ENCODE data around the gene CHD6. TPM values are rescaled to one million over a fixed set of nuclear protein-coding genes. Genes with fewer than 3 reads are reported as not detected.
A peak's percentile ranks its signal among the peaks of the same experiment; 100 is the strongest.

Gene CHD6
- total RNA-seq, 1 experiment from 2014 or later = 98.5 TPM

GRCh38 chr20:41621971-41622370, 3.8 kb upstream of the CHD6 start:
- H3K27me3 Mint-ChIP-seq (ENCODE audit: unreplicated experiment) = no peaks in the 10 kb centered on the region

GRCh38 chr20:41621421-41621820, 3.2 kb upstream of the CHD6 start:
- no peaks in the 10 kb centered on the region for H3K9me3 Mint-ChIP-seq (ENCODE audit: low read depth, unreplicated experiment)
- H3K4me1 Mint-ChIP-seq (ENCODE audit: low read depth, unreplicated experiment) = peaks cover 18% of the 10 kb centered on the region
- no TSS peak for BruUV-seq (replicated peaks)
- no peak for DNase-seq
- no peak for TF ChIP-seq CTCF (IDR thresholded peaks at IDR 0.05; ENCODE audit: unreplicated experiment)
- CTCF ChIA-PET = no interaction called here
- intact Hi-C loops (cut with micrococcal nuclease; ENCODE audit: unreplicated experiment) = no loop called here
- no peak overlapping the region for H3K4me3 Mint-ChIP-seq (ENCODE audit: low read depth, unreplicated experiment)
- H3K27me3 Mint-ChIP-seq (ENCODE audit: unreplicated experiment) = no peaks in the 10 kb centered on the region
- no peak overlapping the region for H3K27ac Mint-ChIP-seq (ENCODE audit: unreplicated experiment)
- H3K36me3 Mint-ChIP-seq (ENCODE audit: insufficient read depth, unreplicated experiment) = peaks cover 19% of the 10 kb centered on the region

More at GRCh38 chr20:41621971-41622370, 3.8 kb upstream of the CHD6 start:
- H3K27ac Mint-ChIP-seq (ENCODE audit: unreplicated experiment) = no peak overlapping the region
- H3K9me3 Mint-ChIP-seq (ENCODE audit: low read depth, unreplicated experiment) = no peaks in the 10 kb centered on the region
- no TSS peak for BruUV-seq (replicated peaks)
- TF ChIP-seq CTCF (IDR thresholded peaks at IDR 0.05; ENCODE audit: unreplicated experiment) = no peak
- peaks cover 12% of the 10 kb centered on the region for H3K4me1 Mint-ChIP-seq (ENCODE audit: low read depth, unreplicated experiment)
- DNase-seq = no peak
- H3K4me3 Mint-ChIP-seq (ENCODE audit: low read depth, unreplicated experiment) = no peak overlapping the region
- intact Hi-C loops (cut with micrococcal nuclease; ENCODE audit: unreplicated experiment) = no loop called here
- peaks cover 19% of the 10 kb centered on the region for H3K36me3 Mint-ChIP-seq (ENCODE audit: insufficient read depth, unreplicated experiment)
- CTCF ChIA-PET = no interaction called here

- H3K27ac Mint-ChIP-seq (ENCODE audit: unreplicated experiment) = peak overlapping the region; percentile 8
These were observed 1.4 kb upstream of the CHD6 start for GRCh38 chr20:41619360-41620100.

GRCh38 chr20:41618807-41619311, 682 bp upstream of the CHD6 start:
- Mint-ChIP-seq H3K27ac (ENCODE audit: unreplicated experiment) (peak overlapping the region; percentile 8), H3K36me3 (ENCODE audit: insufficient read depth, unreplicated experiment) (peaks cover 19% of the 10 kb centered on the region), H3K9me3 (ENCODE audit: low read depth, unreplicated experiment) (no peaks in the 10 kb centered on the region), H3K27me3 (ENCODE audit: unreplicated experiment) (no peaks in the 10 kb centered on the region), H3K4me3 (ENCODE audit: low read depth, unreplicated experiment) (peak overlapping the region; percentile 78), H3K4me1 (ENCODE audit: low read depth, unreplicated experiment) (peaks cover 37% of the 10 kb centered on the region)
- no peak for DNase-seq
- CTCF ChIA-PET = interaction anchor here (0.6 to 1.3 kb wide), 9 partner anchors 14 to 1215 kb away, joined by 3 to 6 read pairs (median 5); no protein-coding TSS in a partner anchor
- no TSS peak for BruUV-seq (replicated peaks)
- intact Hi-C loops (cut with micrococcal nuclease; ENCODE audit: unreplicated experiment) = loop anchor here (1.0 to 5.0 kb wide), 2 partner anchors 37 to 74 kb away; no protein-coding TSS in a partner anchor
- TF ChIP-seq CTCF (IDR thresholded peaks at IDR 0.05; ENCODE audit: unreplicated experiment) = no peak

More at GRCh38 chr20:41619360-41620100, 1.4 kb upstream of the CHD6 start:
- CTCF ChIA-PET = interaction anchor here (0.8 to 1.0 kb wide), 3 partner anchors 11 to 57 kb away, joined by 3 read pairs; no protein-coding TSS in a partner anchor
- intact Hi-C loops (cut with micrococcal nuclease; ENCODE audit: unreplicated experiment) = loop anchor here (5.0 kb wide), 1 partner anchor 37 kb away; no protein-coding TSS in a partner anchor
- no TSS peak for BruUV-seq (replicated peaks)
- peaks cover 37% of the 10 kb centered on the region for H3K4me1 Mint-ChIP-seq (ENCODE audit: low read depth, unreplicated experiment)
- H3K9me3 Mint-ChIP-seq (ENCODE audit: low read depth, unreplicated experiment) = no peaks in the 10 kb centered on the region
- no peak for DNase-seq
- peaks cover 19% of the 10 kb centered on the region for H3K36me3 Mint-ChIP-seq (ENCODE audit: insufficient read depth, unreplicated experiment)
- TF ChIP-seq CTCF (IDR thresholded peaks at IDR 0.05; ENCODE audit: unreplicated experiment) = no peak
- no peaks in the 10 kb centered on the region for H3K27me3 Mint-ChIP-seq (ENCODE audit: unreplicated experiment)
- H3K4me3 Mint-ChIP-seq (ENCODE audit: low read depth, unreplicated experiment) = peak overlapping the region; percentile 78

Measured in Calu3 (cell line).